NCI-H748 (cell line): ENCODE data around the gene BHLHE40.

Experiments
- DNase-seq: peaks from one replicate; lab custom pipeline; 2025; ENCODE audit not compliant: unreplicated experiment; lab: John Stamatoyannopoulos, UW

Gene BHLHE40

GRCh38 chr3:4997946-4998345 lies 18.7 kb downstream of the BHLHE40 start:
- no peak for DNase-seq

GRCh38 chr3:4999531-5000184 lies 20.4 kb downstream of the BHLHE40 start:
- DNase-seq, result peak; percentile 56

GRCh38 chr3:5001135-5001534 lies 21.9 kb downstream of the BHLHE40 start:
- no peak for DNase-seq

GRCh38 chr3:5001805-5002173 lies 22.6 kb downstream of the BHLHE40 start:
- no peak for DNase-seq

GRCh38 chr3:5002174-5002870 lies 23.1 kb downstream of the BHLHE40 start:
- no peak for DNase-seq

- DNase-seq, result no peak
These were observed 23.6 kb downstream of the BHLHE40 start for GRCh38 chr3:5002871-5003247.

- no peak for DNase-seq
These were observed 25.3 kb downstream of the BHLHE40 start for GRCh38 chr3:5004319-5005152.

GRCh38 chr3:5005367-5005766 lies 26.1 kb downstream of the BHLHE40 start:
- DNase-seq, result no peak

- DNase-seq, result no peak
These were observed 27.5 kb downstream of the BHLHE40 start for GRCh38 chr3:5006755-5007202.

GRCh38 chr3:5007873-5008272 lies 28.6 kb downstream of the BHLHE40 start:
- DNase-seq, result no peak

- no peak for DNase-seq
These were observed 30.4 kb downstream of the BHLHE40 start for GRCh38 chr3:5009506-5010109.

- no peak for DNase-seq
These were observed 30.9 kb downstream of the BHLHE40 start for GRCh38 chr3:5010140-5010539.

GRCh38 chr3:5010706-5011554 lies 31.7 kb downstream of the BHLHE40 start:
- no peak for DNase-seq

- no peak for DNase-seq
These were observed 32.5 kb downstream of the BHLHE40 start for GRCh38 chr3:5011555-5012256.

GRCh38 chr3:5012367-5012766 lies 33.1 kb downstream of the BHLHE40 start:
- no peak for DNase-seq

GRCh38 chr3:5013021-5013906 lies 34.0 kb downstream of the BHLHE40 start:
- peak; percentile 2 for DNase-seq

- no peak for DNase-seq
These were observed 35.2 kb downstream of the BHLHE40 start for GRCh38 chr3:5014391-5014790.

GRCh38 chr3:5015056-5015455 lies 35.8 kb downstream of the BHLHE40 start:
- no peak for DNase-seq
